Astrocyte (in vitro differentiated cells and primary cell): ENCODE results near the gene CRYBA4. TPM values are rescaled to one million over a fixed set of nuclear protein-coding genes. Genes with fewer than 3 reads are reported as not detected.
A peak's percentile ranks its signal among the peaks of the same experiment; 100 is the strongest.
"Not testable (repeated sequence)": the region's sequence is repeated elsewhere in the genome, so short reads cannot be mapped to it uniquely, and the experiment has no call there.

ENCODE experiments used
- DNase-seq: peaks from one replicate; pipeline ENCODE4 v3.0.0-alpha.2; 2010; ENCODE audit warnings: low read depth
- FAIRE-seq: peaks from 2 replicates; lab custom pipeline; 2011; peaks lifted over from hg19 to GRCh38; lab: Jason Lieb, UNC
- H2AFZ ChIP-seq: 2 replicates; pipeline ENCODE4 v1.6.0; 2012; ENCODE audit warnings: low read depth, low read length, inconsistent platforms
- H3K27ac ChIP-seq: 2 replicates; pipeline ENCODE4 v1.5.1; 2011; ENCODE audit warnings: low read depth, low read length, inconsistent platforms
- H3K27me3 ChIP-seq: 2 replicates; pipeline ENCODE4 v1.6.0; 2011; ENCODE audit warnings: low read length, inconsistent platforms; ENCODE audit not compliant: insufficient read depth
- H3K36me3 ChIP-seq: 2 replicates; pipeline ENCODE4 v1.5.1; 2011; ENCODE audit warnings: low read length, inconsistent platforms; ENCODE audit not compliant: insufficient read depth
- H3K4me1 ChIP-seq: 2 replicates; pipeline ENCODE4 v1.5.1; 2011; ENCODE audit warnings: low read length, inconsistent platforms; ENCODE audit not compliant: insufficient read depth
- H3K4me2 ChIP-seq: 2 replicates; pipeline ENCODE4 v1.6.0; 2012; ENCODE audit warnings: low read length, inconsistent platforms
- H3K4me3 ChIP-seq: 2 replicates; pipeline ENCODE4 v1.5.1; 2011; ENCODE audit warnings: low read depth, mild to moderate bottlenecking, low read length, inconsistent platforms; ENCODE audit not compliant: insufficient read depth
- H3K79me2 ChIP-seq: 2 replicates; pipeline ENCODE4 v1.6.0; 2012; ENCODE audit warnings: mild to moderate bottlenecking, low read length, inconsistent platforms; ENCODE audit not compliant: insufficient read depth
- H3K9ac ChIP-seq: 2 replicates; pipeline ENCODE4 v1.6.0; 2012; ENCODE audit warnings: mild to moderate bottlenecking, low read length, inconsistent platforms
- H3K9me3 ChIP-seq: 2 replicates; pipeline ENCODE4 v1.5.1; 2012; ENCODE audit warnings: low read depth, mild to moderate bottlenecking, low read length, inconsistent platforms; ENCODE audit not compliant: insufficient read depth
- H4K20me1 ChIP-seq: 2 replicates; pipeline ENCODE4 v1.6.0; 2012; ENCODE audit warnings: low read length, inconsistent platforms; ENCODE audit not compliant: insufficient read depth
- H3K27ac Mint-ChIP-seq: one replicate; pipeline ENCODE4 v1.8.0; 2021; ENCODE audit warnings: mild to moderate bottlenecking, mixed read lengths; ENCODE audit not compliant: unreplicated experiment
- H3K27me3 Mint-ChIP-seq: one replicate; pipeline ENCODE4 v1.8.0; 2021; ENCODE audit warnings: low read depth, mixed read lengths; ENCODE audit not compliant: unreplicated experiment
- H3K36me3 Mint-ChIP-seq: one replicate; pipeline ENCODE4 v1.8.0; 2021; ENCODE audit warnings: low read depth, mixed read lengths; ENCODE audit not compliant: unreplicated experiment
- H3K4me1 Mint-ChIP-seq: one replicate; pipeline ENCODE4 v1.8.0; 2021; ENCODE audit warnings: low read depth, mixed read lengths; ENCODE audit not compliant: unreplicated experiment
- H3K4me3 Mint-ChIP-seq: one replicate; pipeline ENCODE4 v1.8.0; 2021; ENCODE audit warnings: mild to moderate bottlenecking, moderate library complexity, mixed read lengths; ENCODE audit not compliant: unreplicated experiment
- H3K9me3 Mint-ChIP-seq: one replicate; pipeline ENCODE4 v1.8.0; 2021; ENCODE audit warnings: mild to moderate bottlenecking, mixed read lengths; ENCODE audit not compliant: unreplicated experiment
- EZH2 ChIP-seq: IDR thresholded peaks from 2 replicates; pipeline ENCODE4 v1.6.1; 2012; ENCODE audit warnings: mild to moderate bottlenecking, low read length, inconsistent platforms; ENCODE audit not compliant: insufficient read depth
- total RNA-seq: library from RNA; stranded (reverse); gene quantifications from 2 replicates; pipeline ENCODE4 v1.2.1, GENCODE V29; 2021
- TF ChIP-seq, protein P1 (sequence below): IDR thresholded peaks from 2 replicates; pipeline ENCODE4 v1.5.1; 2011; ENCODE audit warnings: low read depth, mild to moderate bottlenecking, inconsistent platforms, low read length, moderate library complexity; ENCODE audit not compliant: insufficient read depth

Gene CRYBA4
- total RNA-seq, 1 donor from 2014 or later = 1.1 TPM

DNA sequence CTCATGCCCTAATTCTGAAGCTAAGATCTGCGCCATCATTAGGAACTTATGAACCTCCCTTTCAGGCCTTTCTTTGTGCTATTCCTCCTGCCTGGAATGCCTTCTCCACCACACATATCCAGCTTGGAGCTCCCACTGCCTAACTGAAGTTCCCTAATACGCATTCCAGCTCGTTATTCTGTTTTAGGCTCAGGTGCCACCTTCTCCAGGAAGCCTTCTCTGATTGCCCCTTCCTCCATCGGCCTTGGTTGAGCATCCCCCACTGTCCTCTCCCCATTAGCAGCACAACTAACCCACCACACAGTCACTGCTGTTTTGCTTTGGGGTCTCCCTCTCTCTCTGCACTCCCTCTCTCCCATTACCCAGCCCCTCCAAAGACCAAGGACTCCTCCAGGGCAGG lies 9.1 kb upstream of the CRYBA4 start:
- Mint-ChIP-seq H3K9me3 (no peaks in the 10 kb centered on the region), H3K27me3 (peaks cover 34% of the 10 kb centered on the region), H3K4me3 (no peak overlapping the region), H3K27ac (peak overlapping the region; percentile 59), H3K36me3 (peaks cover 3% of the 10 kb centered on the region), H3K4me1 (peaks cover 10% of the 10 kb centered on the region)
- TF ChIP-seq, protein P1, sequence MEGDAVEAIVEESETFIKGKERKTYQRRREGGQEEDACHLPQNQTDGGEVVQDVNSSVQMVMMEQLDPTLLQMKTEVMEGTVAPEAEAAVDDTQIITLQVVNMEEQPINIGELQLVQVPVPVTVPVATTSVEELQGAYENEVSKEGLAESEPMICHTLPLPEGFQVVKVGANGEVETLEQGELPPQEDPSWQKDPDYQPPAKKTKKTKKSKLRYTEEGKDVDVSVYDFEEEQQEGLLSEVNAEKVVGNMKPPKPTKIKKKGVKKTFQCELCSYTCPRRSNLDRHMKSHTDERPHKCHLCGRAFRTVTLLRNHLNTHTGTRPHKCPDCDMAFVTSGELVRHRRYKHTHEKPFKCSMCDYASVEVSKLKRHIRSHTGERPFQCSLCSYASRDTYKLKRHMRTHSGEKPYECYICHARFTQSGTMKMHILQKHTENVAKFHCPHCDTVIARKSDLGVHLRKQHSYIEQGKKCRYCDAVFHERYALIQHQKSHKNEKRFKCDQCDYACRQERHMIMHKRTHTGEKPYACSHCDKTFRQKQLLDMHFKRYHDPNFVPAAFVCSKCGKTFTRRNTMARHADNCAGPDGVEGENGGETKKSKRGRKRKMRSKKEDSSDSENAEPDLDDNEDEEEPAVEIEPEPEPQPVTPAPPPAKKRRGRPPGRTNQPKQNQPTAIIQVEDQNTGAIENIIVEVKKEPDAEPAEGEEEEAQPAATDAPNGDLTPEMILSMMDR = no peak
- TF ChIP-seq EZH2 = no peak
- H3K36me3 ChIP-seq = no peaks in the 10 kb centered on the region
- no peak overlapping the region for H3K9ac ChIP-seq
- H3K27me3 ChIP-seq = peaks cover 3% of the 10 kb centered on the region
- no peak overlapping the region for H2AFZ ChIP-seq
- no peak overlapping the region for H3K4me3 ChIP-seq
- no peaks in the 10 kb centered on the region for H4K20me1 ChIP-seq
- no peak overlapping the region for H3K4me2 ChIP-seq
- no peak overlapping the region for H3K27ac ChIP-seq
- no peaks in the 10 kb centered on the region for H3K79me2 ChIP-seq
- peaks cover 21% of the 10 kb centered on the region for H3K4me1 ChIP-seq
- DNase-seq = no peak
- H3K9me3 ChIP-seq = no peaks in the 10 kb centered on the region
- FAIRE-seq = no peak

DNA sequence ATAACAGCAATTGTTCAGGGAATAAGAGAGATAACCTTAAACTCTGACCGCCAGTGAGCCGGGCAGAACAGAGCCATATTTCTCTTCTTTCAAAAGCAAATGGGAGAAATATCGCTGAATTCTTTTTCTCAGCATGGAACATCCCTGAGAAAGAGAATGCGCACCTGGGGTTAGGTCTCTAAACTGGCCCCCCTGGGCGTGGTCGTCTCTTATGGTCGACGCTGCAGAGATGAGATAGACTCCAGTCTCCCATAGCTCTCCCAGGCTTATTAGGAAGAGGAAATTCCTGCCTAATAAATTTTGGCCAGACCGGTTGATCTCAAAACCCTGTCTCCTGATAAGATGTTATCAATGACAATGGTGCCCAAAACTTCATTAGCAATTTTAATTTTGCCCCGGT lies 8.0 kb upstream of the CRYBA4 start:
- H3K4me3 Mint-ChIP-seq, H4K20me1 ChIP-seq, H3K4me2 ChIP-seq, H3K4me3 ChIP-seq, H3K9me3 Mint-ChIP-seq, H3K79me2 ChIP-seq, DNase-seq, H3K27ac ChIP-seq, H3K27ac Mint-ChIP-seq, H3K27me3 ChIP-seq, H3K9ac ChIP-seq, H3K9me3 ChIP-seq, H3K36me3 Mint-ChIP-seq, H3K36me3 ChIP-seq, FAIRE-seq, H2AFZ ChIP-seq: not testable (repeated sequence)
- peaks cover 12% of the 10 kb centered on the region for H3K4me1 Mint-ChIP-seq
- H3K27me3 Mint-ChIP-seq = peaks cover 34% of the 10 kb centered on the region
- H3K4me1 ChIP-seq = peaks cover 21% of the 10 kb centered on the region

DNA sequence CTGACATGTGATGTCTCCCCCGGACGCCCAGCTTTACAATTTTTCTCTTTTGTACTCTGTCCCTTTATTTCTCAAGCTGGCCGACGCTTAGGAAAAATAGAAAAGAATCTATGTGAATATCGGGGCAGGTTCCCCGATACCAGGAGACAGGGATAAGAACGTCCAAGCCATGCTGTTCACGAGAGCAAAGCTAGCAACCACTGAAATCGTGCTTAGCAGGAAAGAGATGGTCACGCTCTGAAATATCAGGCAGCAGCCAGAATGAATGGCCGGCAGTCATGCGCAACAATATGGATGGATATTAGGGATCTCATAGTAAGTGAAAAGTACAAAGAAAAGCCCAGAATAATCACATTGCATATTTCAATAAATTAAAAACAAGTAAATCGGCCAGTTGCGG lies 7.4 kb upstream of the CRYBA4 start:
- H3K36me3 ChIP-seq = no peaks in the 10 kb centered on the region
- no peaks in the 10 kb centered on the region for H4K20me1 ChIP-seq
- Mint-ChIP-seq H3K27ac (no peak overlapping the region), H3K36me3 (peaks cover 3% of the 10 kb centered on the region), H3K4me1 (peaks cover 12% of the 10 kb centered on the region), H3K27me3 (peaks cover 34% of the 10 kb centered on the region), H3K9me3 (no peaks in the 10 kb centered on the region), H3K4me3 (no peak overlapping the region)
- H3K4me2 ChIP-seq = no peak overlapping the region
- H2AFZ ChIP-seq = no peak overlapping the region
- no peak overlapping the region for H3K9ac ChIP-seq
- FAIRE-seq = no peak
- peaks cover 21% of the 10 kb centered on the region for H3K4me1 ChIP-seq
- H3K27me3 ChIP-seq = peaks cover 3% of the 10 kb centered on the region
- no peak for TF ChIP-seq EZH2
- TF ChIP-seq, protein P1 = no peak
- DNase-seq = no peak
- no peaks in the 10 kb centered on the region for H3K79me2 ChIP-seq
- no peaks in the 10 kb centered on the region for H3K9me3 ChIP-seq
- no peak overlapping the region for H3K27ac ChIP-seq
- H3K4me3 ChIP-seq = no peak overlapping the region
